Kidney capillary endothelial cell (primary cell): ENCODE results near the gene FAM72B.
"Not testable (repeated sequence)": the region's sequence is repeated elsewhere in the genome, so short reads cannot be mapped to it uniquely, and the experiment has no call there.

Source experiments
- DNase-seq: peaks from one replicate; pipeline ENCODE4 v3.0.0-alpha.2; 2018; ENCODE audit warnings: low spot score

FAM72B gene

GRCh38 chr1:121200232-121200631, 16.1 kb upstream of the FAM72B start:
- not testable (repeated sequence) for DNase-seq

- not testable (repeated sequence) for DNase-seq
Observed at GRCh38 chr1:121199763-121200162, 15.6 kb upstream of the FAM72B start.

- DNase-seq, result not testable (repeated sequence)
Observed at GRCh38 chr1:121197095-121197882, 13.1 kb upstream of the FAM72B start.

- not testable (repeated sequence) for DNase-seq
Observed at GRCh38 chr1:121192512-121192911, 8.4 kb upstream of the FAM72B start.

- DNase-seq, result not testable (repeated sequence)
Observed at GRCh38 chr1:121187914-121188313, 3.8 kb upstream of the FAM72B start.

- DNase-seq, result not testable (repeated sequence)
Observed at GRCh38 chr1:121186191-121186590, 2.1 kb upstream of the FAM72B start.

GRCh38 chr1:121185140-121185708, 1.1 kb upstream of the FAM72B start:
- not testable (repeated sequence) for DNase-seq

GRCh38 chr1:121183867-121184266, 273 bp downstream of the FAM72B start:
- DNase-seq, result not testable (repeated sequence)

GRCh38 chr1:121178197-121178596, 5.9 kb downstream of the FAM72B start:
- not testable (repeated sequence) for DNase-seq

- DNase-seq, result not testable (repeated sequence)
Observed at GRCh38 chr1:121176649-121177048, 7.5 kb downstream of the FAM72B start.

GRCh38 chr1:121168152-121168668, 15.9 kb downstream of the FAM72B start:
- not testable (repeated sequence) for DNase-seq

GRCh38 chr1:121167225-121167738, 16.9 kb downstream of the FAM72B start:
- not testable (repeated sequence) for DNase-seq

GRCh38 chr1:121165296-121165695, 18.8 kb downstream of the FAM72B start:
- DNase-seq, result not testable (repeated sequence)

GRCh38 chr1:121163850-121164757, 20.0 kb downstream of the FAM72B start:
- DNase-seq, result not testable (repeated sequence)

- not testable (repeated sequence) for DNase-seq
Observed at GRCh38 chr1:121161199-121161901, 22.8 kb downstream of the FAM72B start.

GRCh38 chr1:121160118-121160517, 24.0 kb downstream of the FAM72B start:
- not testable (repeated sequence) for DNase-seq

GRCh38 chr1:121157609-121158008, 26.5 kb downstream of the FAM72B start:
- not testable (repeated sequence) for DNase-seq

- DNase-seq, result not testable (repeated sequence)
Observed at GRCh38 chr1:121156958-121157603, 27.1 kb downstream of the FAM72B start.

GRCh38 chr1:121155671-121156358, 28.3 kb downstream of the FAM72B start:
- peak; percentile 1 for DNase-seq

- DNase-seq, result not testable (repeated sequence)
Observed at GRCh38 chr1:121154811-121155210, 29.3 kb downstream of the FAM72B start.
